ENCODE measurements around the gene UBA52.

- no peak for TF ChIP-seq SPI1 (IDR thresholded peaks at IDR 0.05; ENCODE audit: borderline replicate concordance, low read depth)
- no peak for TF ChIP-seq CTCF (IDR thresholded peaks at IDR 0.05; ENCODE audit: insufficient read depth, low read length)
- no peak for TF ChIP-seq POLR2AphosphoS5 (IDR thresholded peaks at IDR 0.05; ENCODE audit: low read depth)
- TF ChIP-seq REST (IDR thresholded peaks at IDR 0.05; ENCODE audit: insufficient replicate concordance, low read depth): no peak
Measured at GRCh38 chr19:18611327-18612050, 39.8 kb downstream of the UBA52 start.

Measured in HL-60 (cell line).